Dedifferentiated amniotic fluid mesenchymal stem cell (primary cell): ENCODE results near the gene TMOD3.

Experiments
- DNase-seq: peaks from one replicate; pipeline ENCODE4 v3.0.0-alpha.2; 2016; ENCODE audit errors: extremely low spot score

The TMOD3 gene

DNA sequence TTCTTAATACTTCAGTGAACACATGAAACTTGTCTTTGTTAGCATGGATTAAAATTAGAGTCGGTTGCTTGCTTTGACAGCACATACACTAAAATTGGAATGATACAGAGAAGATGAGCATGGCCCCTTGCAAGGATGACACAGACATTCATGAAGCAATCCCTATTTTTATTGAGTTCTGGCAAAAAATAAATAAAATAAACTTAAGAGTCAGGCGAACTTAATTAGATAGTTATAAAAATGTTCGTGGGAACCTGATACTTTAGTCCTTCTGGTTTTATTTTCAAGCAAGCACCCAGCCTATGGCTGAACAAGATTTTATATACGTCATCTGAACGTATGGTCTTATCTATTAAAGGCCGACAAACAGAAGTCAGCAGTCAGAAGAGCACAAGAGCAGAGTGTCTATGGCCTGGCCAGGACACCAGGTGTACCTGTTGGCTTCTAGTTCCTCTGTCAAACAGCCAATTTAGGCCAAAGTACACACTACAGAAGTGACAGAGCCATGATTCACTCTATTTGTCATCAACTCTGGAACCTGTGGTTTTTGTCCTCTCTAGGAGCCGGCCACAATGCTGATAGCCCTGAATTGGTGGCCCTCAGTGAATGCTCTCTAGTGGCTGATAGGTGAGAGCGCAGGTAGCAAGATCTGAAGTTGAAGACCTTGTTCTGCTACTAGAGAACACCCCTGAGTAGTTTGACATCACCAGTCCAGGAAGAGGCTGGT lies 77.8 kb downstream of the TMOD3 start:
- no peak for DNase-seq

DNA sequence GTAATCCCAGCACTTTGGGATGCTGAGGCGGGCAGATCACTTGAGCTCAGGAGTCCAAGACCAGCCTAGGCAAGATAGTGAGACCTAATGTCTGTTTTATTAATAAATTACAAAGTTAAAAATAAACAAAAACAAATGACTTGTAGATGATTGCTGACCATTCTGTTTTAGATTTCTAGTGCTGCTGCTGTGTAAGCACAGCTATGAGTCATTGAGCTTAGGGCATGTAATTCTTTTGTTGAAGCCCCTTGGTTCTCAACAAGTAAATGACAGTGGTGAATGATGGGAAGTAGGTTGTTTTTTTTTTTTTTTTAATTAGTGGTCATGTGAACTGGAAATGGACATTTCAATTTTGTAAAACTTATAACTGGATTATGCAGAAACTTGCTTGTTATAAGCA lies 78.9 kb downstream of the TMOD3 start:
- DNase-seq, result no peak

DNA sequence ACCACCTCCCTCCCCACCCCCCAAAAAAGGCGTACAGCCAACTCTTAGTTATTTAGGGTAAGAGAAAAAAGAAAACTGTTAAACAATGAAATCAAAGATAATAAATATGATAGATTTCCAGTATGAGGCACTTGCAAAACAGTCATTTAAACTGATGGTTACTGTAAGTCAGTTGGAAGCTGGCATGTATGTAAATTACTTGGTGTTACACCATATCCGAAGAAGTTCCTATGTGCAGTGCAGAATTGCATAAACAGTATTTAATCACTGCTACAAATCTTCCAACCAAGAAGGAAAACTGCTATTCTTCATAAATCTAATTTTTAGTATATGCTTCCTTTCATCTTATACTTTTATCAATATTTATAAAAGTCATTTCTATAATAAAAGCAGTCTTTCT lies 80.1 kb downstream of the TMOD3 start:
- no peak for DNase-seq

DNA sequence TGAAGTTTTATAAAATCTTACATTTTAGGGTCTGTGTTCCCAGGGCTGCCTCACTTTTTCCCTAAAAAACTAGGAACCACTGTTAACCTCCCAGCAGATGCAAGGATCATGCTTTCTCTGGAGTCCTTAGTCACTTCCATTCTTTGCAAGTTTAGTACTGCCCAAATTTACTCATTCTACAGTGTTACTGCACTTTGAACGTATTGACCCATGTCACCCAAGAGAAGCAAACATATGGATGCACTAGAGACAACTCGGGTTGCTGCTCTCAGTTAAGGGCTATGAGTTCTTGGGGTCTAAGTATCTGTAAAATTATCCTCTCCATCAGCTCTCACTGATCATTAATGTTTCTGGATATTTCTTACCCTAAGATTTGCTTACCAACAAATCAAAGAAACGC lies 83.1 kb downstream of the TMOD3 start:
- no peak for DNase-seq

DNA sequence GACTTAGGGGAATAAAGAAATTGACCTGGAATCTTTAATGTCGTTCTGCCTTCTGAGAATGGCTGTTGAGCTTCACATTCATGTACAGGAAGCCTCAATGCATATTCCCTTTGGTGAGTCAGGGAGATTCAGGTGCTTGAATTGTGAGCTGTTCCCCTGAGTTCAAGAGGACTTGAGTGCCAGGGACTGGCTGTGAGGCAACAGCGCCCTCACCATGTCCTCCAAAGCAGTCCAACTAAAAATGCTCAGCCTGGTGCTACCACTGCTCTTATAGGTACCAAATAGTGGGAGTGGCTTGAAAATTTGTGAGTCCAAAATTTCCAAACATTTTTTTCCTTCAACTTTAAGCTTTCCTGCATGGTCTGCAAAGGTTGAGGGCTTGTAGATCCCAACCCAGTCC lies 88.0 kb downstream of the TMOD3 start:
- no peak for DNase-seq

DNA sequence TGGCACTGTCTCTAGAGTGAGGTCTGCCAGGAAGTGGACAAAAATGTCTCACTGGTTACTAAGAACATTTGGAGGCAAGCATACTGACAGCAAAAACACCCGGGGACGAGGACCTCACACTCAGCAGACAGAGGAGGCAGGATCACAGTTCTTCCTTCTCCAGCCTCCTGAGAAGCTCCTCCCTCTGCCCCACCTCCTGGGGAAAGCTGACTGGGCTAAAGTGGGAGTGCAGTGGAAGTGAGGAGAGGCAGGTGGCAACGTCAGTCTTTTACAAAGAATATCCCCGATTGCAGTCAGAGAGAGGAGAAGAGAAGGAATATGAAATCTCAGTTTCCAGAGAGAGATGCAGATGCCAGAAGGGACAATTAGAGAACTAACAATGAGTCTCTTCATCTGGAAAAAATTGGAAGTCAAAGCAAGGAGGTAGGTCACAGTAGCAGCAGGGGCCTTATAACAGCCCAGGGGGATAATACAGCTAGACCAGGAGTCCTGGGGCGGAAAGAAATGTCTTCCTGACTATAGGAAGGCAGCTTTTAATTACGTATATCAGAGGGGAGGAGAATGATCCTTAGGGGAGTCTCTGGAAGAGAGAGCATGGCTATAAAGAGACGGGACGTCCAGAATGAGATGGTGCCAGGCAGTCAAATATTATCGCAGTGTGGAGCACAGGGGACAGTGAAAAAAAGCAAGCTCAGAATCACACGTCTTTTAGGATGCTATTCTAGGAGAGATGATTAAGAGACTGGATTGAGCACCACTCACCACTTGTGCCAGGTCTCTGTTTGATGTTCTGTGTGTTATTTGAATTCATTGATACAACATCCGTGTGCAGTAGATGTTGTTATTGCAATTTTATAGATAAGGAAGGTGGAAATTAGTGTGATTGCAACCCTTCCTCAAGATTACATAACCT lies 95.0 kb downstream of the TMOD3 start:
- no peak for DNase-seq

DNA sequence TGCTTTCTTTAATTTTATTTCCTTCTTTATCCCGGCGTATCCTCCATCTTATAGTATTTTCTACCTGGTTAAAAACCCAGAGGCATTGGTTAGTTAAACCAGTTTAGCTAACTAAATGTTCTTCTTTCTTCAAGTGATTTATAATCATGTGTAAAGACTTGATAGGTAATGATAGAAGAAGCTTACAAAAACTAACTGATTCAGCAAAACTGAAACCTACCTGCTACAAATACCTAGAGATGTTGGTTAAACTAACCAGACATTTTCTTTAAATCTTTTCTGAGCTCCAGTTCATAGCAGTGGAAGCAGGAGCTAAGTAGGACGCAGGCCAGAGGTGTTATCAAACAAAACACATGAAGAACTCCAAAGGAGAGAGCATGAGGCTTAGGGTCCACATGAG lies 97.4 kb downstream of the TMOD3 start:
- no peak for DNase-seq

DNA sequence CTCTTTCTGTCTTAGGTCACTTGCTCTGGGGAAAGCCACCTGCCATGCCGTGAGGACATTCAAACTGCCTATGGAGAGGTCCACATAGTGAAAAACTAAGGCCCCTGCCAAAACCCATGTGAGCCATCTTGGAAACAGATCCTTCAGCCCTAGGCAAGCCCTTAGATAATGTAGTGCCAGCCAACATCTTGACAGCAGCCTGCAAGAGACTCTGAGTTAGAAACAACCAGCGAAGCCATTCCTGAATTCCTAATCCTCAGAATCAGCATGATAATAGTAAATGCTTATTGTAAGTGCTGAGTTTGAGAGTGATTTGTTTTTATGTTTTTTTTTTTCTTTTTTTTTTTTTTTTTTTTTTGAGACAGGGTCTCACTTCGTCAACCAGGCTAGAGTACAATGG lies 101.6 kb downstream of the TMOD3 start:
- DNase-seq, result no peak

DNA sequence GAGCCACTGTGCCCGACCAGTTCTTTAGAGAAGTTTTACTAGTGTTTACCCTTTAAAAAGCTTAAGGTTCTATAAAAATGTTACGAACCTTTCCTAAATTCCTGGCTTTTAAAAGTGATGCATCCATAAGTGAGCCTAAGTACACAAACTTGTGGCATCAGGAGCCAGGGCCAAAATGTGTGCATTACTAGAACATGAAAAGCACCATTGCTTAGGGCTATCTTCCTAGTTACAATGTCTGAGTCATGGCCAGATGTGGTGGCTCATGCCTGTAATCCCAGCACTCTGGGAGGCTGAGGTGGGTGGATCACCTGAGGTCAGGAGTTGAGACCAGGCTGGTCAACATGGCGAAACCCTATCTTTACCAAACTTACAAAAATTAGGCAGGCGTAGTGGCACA lies 102.2 kb downstream of the TMOD3 start:
- DNase-seq, result no peak

DNA sequence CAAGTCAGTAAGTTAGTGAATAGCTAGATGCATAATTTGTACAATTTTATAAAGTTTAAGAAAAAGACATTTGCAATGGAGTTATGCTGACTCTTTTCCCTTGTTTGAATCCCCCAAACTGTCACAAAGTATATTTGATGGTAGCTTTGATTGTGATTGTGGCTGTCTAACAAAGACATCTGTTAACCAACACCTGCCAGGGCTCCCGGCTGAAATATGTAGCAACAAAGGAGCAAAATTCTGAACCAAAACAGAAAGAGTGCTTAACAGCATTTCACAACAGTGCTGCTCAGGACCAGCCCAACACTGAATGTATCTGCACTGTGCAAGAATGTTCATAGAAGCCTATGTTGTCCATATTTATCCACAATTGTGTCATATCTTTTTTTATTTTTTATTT lies 102.7 kb downstream of the TMOD3 start:
- no peak for DNase-seq

DNA sequence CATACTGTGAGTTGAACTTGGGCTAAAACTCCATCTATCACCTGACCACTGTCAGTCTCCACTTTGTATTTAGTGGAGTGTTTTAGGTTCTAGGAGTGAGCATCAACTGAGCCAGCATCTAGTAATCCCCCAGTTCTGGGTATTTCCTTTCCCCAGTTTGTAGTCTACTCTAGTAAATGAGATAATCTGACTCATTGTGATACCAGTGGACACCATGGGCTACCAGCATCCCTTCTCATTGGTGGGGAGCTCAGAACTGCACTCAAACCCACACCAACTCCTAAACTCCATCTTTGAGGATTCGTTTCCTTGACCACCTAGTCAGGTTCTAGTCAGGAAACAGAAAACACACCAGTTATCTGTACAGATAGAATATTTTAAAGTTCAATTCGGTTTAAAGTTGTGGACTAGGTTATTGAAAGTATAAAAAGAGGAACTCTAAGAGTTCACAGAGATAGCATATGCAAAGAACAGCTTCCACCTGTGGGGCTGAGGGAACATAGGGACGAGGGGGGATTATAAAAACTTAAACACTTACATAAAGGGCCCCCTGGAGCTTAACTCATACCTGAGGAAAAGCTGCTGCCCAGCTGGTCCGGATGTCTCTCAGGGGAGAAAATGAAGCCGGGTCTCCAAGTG lies 106.1 kb downstream of the TMOD3 start:
- no peak for DNase-seq

DNA sequence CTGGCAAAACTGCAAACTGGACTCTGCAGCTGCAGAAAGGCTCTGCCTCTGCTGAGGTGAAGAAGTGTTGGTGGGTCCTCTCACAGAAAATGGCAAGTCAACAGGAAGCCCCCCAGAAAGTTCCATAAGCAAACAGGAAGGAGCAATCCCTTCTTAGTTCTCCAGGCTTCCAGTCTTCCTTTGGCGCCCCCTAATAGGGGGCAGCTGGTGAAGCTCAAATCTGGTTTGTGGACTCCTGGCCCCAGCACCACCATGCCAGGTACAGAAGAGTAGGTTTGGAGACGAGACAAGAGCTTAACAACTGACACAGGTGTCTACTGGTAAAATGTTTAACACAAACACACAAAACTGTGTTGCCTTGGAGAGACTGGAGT lies 106.6 kb downstream of the TMOD3 start:
- DNase-seq, result no peak

DNA sequence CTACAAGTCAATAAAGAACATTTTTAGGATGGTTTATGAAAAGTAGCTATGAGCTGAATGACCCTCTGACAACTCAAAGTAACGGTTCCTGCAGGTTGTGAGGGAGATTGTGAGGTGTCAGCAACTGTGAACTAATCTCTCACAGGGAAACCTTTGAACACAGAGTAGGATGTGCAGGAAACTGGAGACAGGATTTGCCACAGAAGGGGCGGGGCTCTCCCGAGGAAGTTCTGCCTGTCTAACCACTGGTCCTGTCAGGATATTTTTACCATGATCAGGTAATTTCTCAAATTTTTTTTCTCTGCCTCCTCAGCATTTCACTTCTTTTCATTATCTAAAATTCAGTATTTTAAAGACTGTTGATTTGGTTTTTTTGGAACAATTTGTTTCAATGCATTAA lies 108.8 kb downstream of the TMOD3 start:
- DNase-seq, result no peak

DNA sequence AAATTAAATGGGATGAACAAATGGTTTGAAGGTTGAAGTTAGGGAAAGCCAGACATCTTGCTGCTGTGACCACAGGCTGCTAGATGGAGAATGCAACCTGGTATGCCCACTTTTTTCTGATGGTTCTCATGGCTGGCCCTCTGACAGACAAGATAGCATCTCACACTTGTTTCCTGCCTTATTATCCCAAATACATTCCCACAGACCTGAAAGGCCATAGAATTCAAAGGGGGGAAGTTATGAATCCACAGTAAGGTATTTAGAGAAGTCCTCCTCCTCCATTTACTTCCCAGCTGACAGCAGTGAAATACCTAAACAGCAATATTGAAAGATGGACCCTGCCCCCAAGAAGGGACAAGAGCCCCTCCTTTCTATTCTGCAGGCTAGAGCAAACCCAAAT lies 109.8 kb downstream of the TMOD3 start:
- no peak for DNase-seq

DNA sequence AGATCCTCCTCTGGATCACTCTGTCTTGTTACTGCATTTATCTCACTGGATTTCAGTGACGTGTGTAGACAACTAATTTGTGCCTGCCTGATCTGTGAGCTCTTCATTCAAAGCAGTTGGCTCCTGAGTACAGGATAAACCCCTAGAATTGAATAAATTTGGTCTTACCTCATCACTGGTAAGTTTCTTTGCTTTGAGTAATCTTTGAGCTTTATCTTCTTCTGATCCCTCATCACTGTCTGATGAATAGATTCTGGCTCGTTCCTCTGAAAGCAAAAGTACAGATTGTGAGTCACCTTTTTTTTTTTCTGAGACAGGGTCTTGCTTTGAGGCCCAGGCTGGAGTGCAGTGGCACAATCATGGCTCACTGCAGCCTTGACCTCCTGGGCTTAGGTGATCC lies 117.7 kb downstream of the TMOD3 start:
- DNase-seq, result no peak

DNA sequence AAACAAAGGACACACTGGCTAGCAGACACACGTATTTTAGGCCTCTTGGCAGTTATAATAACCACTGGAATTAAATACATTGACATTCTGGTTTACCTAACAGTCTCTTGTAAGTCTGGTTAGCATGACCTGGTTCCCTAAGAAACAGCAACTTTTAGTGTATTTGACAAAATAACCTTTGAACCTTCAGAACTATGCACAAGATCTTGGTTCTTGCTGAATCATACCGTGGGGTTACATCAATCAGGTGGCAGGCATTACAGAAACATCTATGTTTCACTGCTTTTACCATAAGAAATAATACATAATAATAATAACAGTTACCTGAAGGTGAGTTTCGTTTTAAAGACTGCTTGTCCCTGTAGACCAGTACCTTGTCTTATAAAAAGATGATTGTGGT lies 123.4 kb downstream of the TMOD3 start:
- DNase-seq, result no peak

DNA sequence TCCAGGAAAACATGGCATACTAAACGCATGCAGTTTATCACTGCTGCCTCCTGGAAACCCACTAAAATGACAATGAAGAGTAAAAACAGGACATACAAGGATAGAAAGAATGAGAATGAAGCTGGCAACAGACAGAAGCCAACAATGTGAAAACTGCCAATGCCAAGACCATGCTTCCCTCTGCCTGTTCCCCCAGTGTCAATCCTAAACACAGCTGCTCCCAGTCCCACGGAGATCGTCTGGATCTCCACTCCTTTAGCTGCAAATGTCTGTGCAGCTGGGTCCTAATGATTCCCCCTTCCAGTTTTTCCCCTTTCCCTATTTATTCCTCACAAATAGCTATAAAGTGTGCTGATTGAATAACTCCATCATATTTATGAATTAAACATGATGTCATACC lies 126.1 kb downstream of the TMOD3 start:
- DNase-seq, result no peak
